Measurements from ENCODE around the gene PDILT. TPM values are rescaled to one million over a fixed set of nuclear protein-coding genes. Genes with fewer than 3 reads are reported as not detected.

The PDILT gene
- total RNA-seq, 2 donors from 2014 or later, result not detected

DNA sequence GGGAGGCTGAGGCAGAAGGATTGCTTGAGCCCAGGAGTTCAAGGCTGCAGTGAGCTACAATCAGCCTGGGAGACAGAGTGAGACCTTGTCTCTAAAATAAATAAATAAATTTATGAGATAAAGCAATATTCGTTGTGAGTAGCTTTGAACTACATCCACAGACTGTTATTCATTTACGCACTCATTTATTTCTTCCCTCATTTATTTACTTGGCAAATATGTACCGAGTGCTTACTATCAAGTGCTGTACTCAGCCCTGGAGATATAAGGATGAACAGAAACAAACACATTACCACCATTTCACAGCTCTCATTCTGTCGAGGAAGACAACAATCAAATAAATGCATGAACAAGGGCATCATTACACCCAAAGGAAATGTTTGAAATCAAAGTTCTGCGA is 27.4 kb downstream of the PDILT start:
- Mint-ChIP-seq H3K27me3 (ENCODE audit: low read depth) (peaks cover 19% of the 10 kb centered on the region), H3K36me3 (ENCODE audit: insufficient read depth in 2 of 2) (no peaks in the 10 kb centered on the region), H3K27ac (no peak overlapping the region), H3K9me3 (peaks cover 0 to 2% of the 10 kb centered on the region in 2 donors), H3K4me3 (no peak overlapping the region), H3K4me1 (ENCODE audit: low read depth) (no peaks in the 10 kb centered on the region)
- DNase-seq, result no peak
- ATAC-seq (replicated peaks in 1 of 2), result no peak

DNA sequence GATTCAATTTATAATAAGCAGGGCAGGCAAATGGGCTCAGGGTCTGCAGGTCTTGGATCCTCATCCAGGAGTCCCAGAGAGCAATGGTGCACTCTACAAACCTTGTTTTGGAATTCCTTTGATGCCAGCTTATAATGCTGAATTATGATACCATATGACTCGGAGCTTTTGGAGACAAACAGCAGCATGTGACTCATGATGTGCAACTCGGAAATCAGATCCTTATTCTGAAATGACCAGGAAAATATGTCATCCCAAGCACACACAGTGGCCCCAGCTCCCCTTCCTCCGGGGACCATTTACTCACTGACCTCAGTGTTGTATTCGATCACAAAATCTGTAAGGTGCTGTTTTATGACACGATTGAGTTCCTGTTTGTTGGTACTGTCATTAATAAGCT is 31.8 kb downstream of the PDILT start:
- DNase-seq, result no peak
- no peaks in the 10 kb centered on the region for H3K4me1 Mint-ChIP-seq (ENCODE audit: low read depth)
- H3K27me3 Mint-ChIP-seq (ENCODE audit: low read depth), result peaks cover 25% of the 10 kb centered on the region
- no peak overlapping the region for H3K27ac Mint-ChIP-seq
- no peaks in the 10 kb centered on the region for H3K36me3 Mint-ChIP-seq (ENCODE audit: insufficient read depth in 2 of 2)
- peaks cover 0 to 2% of the 10 kb centered on the region in 2 donors for H3K9me3 Mint-ChIP-seq
- no peak overlapping the region for H3K4me3 Mint-ChIP-seq
- no peak for ATAC-seq (replicated peaks in 1 of 2)

DNA sequence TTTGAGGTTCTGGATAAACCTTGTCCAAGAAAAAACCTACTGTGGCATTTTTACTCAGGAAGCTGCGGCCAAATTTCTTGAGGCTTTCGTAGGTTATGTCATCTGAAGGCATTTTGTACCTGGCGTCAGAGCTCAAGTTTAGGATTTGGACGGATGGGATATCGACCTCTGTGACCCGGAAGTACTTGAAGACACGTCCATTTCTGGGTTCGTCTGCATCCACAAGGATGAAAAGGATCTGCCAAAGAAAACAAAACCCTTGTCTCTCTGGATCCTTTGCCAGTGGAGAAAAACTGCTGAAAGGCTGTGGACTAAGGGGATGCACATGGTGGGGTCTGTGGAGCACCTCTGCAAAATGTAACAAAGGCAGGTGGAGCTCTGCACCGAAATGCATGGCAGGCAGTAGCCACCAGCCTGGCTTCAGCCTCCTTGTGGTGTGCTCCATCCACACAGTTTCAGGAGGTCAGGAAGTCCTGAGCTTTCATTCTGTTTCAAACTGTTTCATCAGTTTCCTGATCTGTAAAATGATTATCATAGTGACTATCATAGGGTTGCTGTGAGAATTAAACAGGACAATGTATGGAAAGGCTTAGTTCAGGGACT is 35.0 kb downstream of the PDILT start:
- Mint-ChIP-seq H3K4me3 (no peak overlapping the region), H3K36me3 (ENCODE audit: insufficient read depth in 2 of 2) (no peaks in the 10 kb centered on the region), H3K9me3 (peaks cover 0 to 2% of the 10 kb centered on the region in 2 donors), H3K4me1 (ENCODE audit: low read depth) (no peaks in the 10 kb centered on the region), H3K27me3 (ENCODE audit: low read depth) (peaks cover 26% of the 10 kb centered on the region), H3K27ac (no peak overlapping the region)
- DNase-seq, result no peak
- ATAC-seq (replicated peaks in 1 of 2), result no peak

DNA sequence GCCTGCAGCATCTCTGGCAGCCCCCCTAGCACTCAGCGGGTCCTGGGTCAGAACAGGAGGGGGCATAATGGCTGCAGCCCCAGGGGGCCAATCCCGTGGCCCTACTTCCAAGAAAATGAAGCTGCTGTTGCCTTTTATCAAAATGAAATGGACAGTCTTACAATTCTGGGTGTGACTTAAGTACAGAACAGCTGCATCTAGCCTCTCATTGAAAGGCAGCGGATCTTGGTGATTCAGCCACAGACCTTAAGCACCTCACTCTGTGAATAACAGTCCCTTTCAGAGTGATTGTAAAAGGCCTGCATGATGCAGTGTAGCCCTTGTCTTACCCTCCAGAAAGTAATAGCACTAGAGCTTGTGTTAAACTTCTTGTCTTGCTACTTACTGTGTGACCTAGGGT is 40.5 kb downstream of the PDILT start:
- Mint-ChIP-seq H3K9me3 (no peaks in the 10 kb centered on the region), H3K4me3 (no peak overlapping the region), H3K27me3 (ENCODE audit: low read depth) (peaks cover 23% of the 10 kb centered on the region), H3K27ac (no peak overlapping the region), H3K4me1 (ENCODE audit: low read depth) (no peaks in the 10 kb centered on the region), H3K36me3 (ENCODE audit: insufficient read depth in 2 of 2) (no peaks in the 10 kb centered on the region)
- no peak for DNase-seq
- ATAC-seq (replicated peaks in 1 of 2), result no peak

DNA sequence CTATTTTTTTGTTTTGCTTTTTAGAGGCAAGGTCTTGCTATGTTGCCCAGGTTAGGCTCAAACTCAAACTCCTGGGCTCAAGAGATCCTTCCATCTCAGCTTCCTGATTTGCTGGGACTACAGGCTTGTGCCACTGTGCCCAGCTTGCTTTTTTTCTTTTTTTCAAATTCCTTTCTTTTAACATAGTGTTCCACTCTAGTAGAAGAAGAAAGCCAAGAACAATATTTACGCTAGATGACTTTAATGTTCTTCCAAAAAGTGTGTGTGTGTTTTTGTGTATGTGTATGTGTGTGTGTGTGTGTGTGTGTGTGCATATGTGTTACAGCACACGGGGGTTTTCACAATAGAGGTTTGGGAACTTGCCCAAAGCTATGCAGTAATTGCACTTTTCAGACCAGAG is 41.3 kb downstream of the PDILT start:
- ATAC-seq (replicated peaks in 1 of 2), result no peak
- peaks cover 22% of the 10 kb centered on the region for H3K27me3 Mint-ChIP-seq (ENCODE audit: low read depth)
- no peak for DNase-seq
- H3K4me3 Mint-ChIP-seq, result no peak overlapping the region
- no peaks in the 10 kb centered on the region for H3K9me3 Mint-ChIP-seq
- H3K36me3 Mint-ChIP-seq (ENCODE audit: insufficient read depth in 2 of 2), result no peaks in the 10 kb centered on the region
- H3K27ac Mint-ChIP-seq, result no peak overlapping the region
- no peaks in the 10 kb centered on the region for H3K4me1 Mint-ChIP-seq (ENCODE audit: low read depth)

DNA sequence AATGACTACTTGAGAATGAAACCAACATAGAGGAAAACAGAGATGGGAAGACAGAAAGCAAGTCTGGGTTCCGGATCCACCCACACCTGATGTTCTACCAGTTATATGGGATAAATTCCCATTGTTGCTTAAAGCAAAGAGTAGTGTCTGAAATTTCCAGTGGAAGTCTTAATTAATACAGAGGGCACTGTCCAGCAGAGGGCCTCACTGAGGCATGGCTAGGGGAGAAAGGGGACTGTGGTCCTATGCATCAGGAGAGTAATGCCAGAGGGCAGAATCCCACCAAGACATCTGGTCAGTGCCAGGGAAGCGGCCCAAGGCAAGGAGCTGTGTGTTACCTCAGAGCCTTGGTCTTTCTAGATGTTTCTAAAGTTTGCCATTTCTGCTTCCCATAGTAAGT is 44.5 kb downstream of the PDILT start:
- peak in 1 of 2 donors; percentile 4 for DNase-seq
- no peaks in the 10 kb centered on the region for H3K9me3 Mint-ChIP-seq
- no peak for ATAC-seq (replicated peaks in 1 of 2)
- H3K4me1 Mint-ChIP-seq (ENCODE audit: low read depth), result no peaks in the 10 kb centered on the region
- H3K27me3 Mint-ChIP-seq (ENCODE audit: low read depth), result peaks cover 24% of the 10 kb centered on the region
- H3K27ac Mint-ChIP-seq, result no peak overlapping the region
- no peaks in the 10 kb centered on the region for H3K36me3 Mint-ChIP-seq (ENCODE audit: insufficient read depth in 2 of 2)
- H3K4me3 Mint-ChIP-seq, result no peak overlapping the region

DNA sequence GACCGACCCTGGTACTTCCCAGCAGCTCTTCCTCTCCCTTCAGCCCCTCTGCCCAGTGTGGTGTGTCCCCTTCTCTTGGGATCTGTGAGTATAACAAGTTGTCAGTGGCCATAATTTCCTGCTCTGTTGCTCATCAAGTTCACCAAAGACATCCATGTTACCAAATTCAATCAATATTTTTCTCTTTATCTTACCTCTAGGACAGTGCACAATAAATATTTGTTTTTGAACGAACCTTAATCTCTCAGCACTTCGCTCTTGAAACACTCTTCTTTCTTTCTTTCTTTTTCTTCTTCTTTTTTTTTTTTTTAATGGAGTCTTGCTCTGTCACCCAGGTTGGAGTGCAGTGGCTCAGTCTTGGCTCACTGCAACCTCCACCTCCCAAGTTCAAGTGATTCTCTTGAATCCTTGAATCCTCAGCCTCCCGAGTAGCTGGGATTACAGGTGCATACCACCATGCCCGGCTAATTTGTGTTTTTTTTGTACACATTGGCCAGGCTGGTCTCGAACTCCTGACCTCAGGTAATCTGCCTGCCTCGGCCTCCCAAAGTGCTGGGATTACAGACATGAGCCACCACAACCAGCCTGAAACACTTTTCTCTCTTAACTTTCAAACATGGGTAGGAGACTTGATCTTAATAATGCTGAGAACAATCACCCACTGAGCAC is 49.3 kb downstream of the PDILT start:
- Mint-ChIP-seq H3K27ac (no peak overlapping the region), H3K4me3 (no peak overlapping the region), H3K27me3 (ENCODE audit: low read depth) (peaks cover 24% of the 10 kb centered on the region), H3K4me1 (ENCODE audit: low read depth) (no peaks in the 10 kb centered on the region), H3K9me3 (no peaks in the 10 kb centered on the region), H3K36me3 (ENCODE audit: insufficient read depth in 2 of 2) (no peaks in the 10 kb centered on the region)
- no peak for DNase-seq
- no peak for ATAC-seq (replicated peaks in 1 of 2)

DNA sequence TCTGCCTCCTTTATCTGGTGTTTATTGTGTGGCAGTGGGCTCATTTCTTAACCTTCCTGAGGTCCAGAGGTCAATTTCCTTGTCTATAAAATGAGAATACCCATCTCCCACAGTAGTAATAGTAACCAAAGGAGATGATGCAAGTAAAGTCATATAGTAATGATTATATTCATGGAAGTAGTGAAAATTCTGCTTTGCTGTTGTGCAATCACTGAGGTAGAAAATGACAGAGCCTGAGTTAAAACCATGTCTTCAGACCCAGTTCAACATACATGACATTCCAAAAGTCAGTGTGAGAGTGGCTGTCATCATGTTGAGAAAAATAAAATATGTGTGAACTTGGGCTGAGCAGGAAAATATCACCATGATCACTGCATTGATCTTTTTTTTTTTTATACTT is 51.2 kb downstream of the PDILT start:
- H3K27me3 Mint-ChIP-seq (ENCODE audit: low read depth), result peaks cover 24% of the 10 kb centered on the region
- ATAC-seq (replicated peaks in 1 of 2), result no peak

DNA sequence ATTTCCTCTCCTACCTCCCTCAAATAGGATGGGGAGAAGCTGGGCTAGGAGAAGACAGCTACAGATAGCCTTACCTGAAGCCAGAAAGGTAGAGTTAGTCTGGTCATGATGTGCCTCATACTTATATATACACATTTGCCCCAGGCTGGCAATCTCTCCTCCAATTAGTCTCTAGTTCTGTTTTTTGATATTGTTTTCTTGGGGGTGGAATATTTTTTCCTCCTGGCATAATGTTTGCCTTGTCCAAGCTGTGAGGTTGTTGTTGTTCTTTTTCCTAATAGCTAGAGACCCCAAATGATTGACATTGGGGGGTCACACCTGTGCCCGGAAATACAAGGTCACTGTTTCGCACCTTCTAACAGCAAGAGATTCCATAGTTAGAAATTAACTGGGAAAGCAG is 51.9 kb downstream of the PDILT start, which contains the start of gene UMOD:
UMOD (minus strand) TSS at position 101 of the 400 bp plus-strand sequence. CDS start 1,978 bp downstream, outside the sequence.
- DNase-seq (no peak), ATAC-seq (replicated peaks in 1 of 2) (no peak)
- Mint-ChIP-seq H3K27me3 (ENCODE audit: low read depth) (peaks cover 24% of the 10 kb centered on the region), H3K9me3 (no peaks in the 10 kb centered on the region), H3K27ac (no peak within 1 kb of the TSS), H3K4me3 (no peak within 1 kb of the TSS), H3K4me1 (ENCODE audit: low read depth) (no peaks in the 10 kb centered on the region), H3K36me3 (ENCODE audit: insufficient read depth in 2 of 2) (no peaks in the 10 kb centered on the region)

More for the DNA sequence above, 51.2 kb downstream of the PDILT start:
- H3K9me3 Mint-ChIP-seq, result no peaks in the 10 kb centered on the region
- H3K36me3 Mint-ChIP-seq (ENCODE audit: insufficient read depth in 2 of 2), result no peaks in the 10 kb centered on the region
- no peaks in the 10 kb centered on the region for H3K4me1 Mint-ChIP-seq (ENCODE audit: low read depth)
- no peak for DNase-seq
- no peak overlapping the region for H3K4me3 Mint-ChIP-seq
- no peak overlapping the region for H3K27ac Mint-ChIP-seq

DNA sequence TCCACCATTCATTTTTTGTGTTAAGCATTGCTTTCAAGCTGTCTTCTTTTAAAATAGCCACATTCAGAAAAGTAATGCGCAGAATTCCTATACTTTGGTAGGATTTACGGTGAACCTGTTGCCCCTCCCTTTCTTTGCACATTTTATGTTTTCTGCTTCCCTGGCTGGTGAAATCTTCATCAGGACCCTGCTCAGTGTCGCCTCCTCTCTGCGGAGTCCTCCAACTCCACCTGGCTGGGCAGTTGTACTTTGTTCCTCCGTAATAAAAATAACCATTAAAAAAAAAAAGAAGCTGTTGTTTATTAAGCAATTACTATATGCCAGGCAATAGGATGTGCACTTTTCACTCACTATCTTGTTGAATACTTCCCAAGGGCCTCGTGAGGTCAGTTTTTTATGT is 54.9 kb downstream of the PDILT start:
- ATAC-seq (replicated peaks in 1 of 2), result no peak
- H3K9me3 Mint-ChIP-seq, result no peaks in the 10 kb centered on the region
- no peak overlapping the region for H3K4me3 Mint-ChIP-seq
- no peaks in the 10 kb centered on the region for H3K4me1 Mint-ChIP-seq (ENCODE audit: low read depth)
- no peak for DNase-seq
- no peaks in the 10 kb centered on the region for H3K36me3 Mint-ChIP-seq (ENCODE audit: insufficient read depth in 2 of 2)
- H3K27me3 Mint-ChIP-seq (ENCODE audit: low read depth), result peaks cover 4% of the 10 kb centered on the region
- no peak overlapping the region for H3K27ac Mint-ChIP-seq

DNA sequence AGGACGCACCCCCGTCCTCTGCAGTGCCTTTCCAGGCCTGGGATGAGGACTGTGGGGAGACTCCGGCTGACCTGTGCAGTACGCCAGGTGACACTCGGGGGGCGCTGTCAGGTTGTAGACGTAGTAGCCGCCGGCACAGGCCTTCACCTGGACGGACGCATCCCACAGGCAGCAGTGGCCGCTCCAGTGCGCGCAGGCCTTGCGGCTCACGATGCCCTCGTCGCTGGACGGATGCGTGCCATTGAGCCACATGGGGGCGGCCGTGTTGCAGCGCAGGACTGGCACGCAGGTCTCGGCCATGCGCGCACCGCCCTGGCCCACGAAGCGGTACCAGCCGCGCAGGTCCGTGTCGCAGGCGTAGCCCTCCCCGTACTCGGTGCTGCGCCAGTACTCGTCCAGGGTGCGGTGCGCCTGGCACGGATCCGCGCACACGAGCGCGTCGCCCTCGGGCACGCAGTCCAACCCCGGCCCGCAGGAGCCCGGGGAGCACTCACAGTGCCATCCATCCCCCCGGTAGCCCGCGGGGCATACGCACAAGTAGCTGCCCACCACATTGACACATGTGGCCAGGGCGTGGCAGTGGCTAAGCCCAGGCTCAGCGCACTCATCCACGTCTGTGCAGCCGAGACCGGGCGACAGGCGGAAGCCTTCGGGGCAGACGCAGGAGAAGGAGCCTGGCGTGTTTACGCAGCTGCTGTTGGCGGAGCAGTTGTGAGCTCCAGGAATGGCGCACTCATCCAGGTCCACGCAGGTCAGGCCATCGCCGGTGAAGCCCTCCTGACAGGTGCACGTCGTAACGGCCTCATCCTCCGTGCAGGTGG is 56.0 kb downstream of the PDILT start:
- H3K4me1 Mint-ChIP-seq (ENCODE audit: low read depth), result no peaks in the 10 kb centered on the region
- peaks cover 4% of the 10 kb centered on the region for H3K27me3 Mint-ChIP-seq (ENCODE audit: low read depth)
- no peak for ATAC-seq (replicated peaks in 1 of 2)

DNA sequence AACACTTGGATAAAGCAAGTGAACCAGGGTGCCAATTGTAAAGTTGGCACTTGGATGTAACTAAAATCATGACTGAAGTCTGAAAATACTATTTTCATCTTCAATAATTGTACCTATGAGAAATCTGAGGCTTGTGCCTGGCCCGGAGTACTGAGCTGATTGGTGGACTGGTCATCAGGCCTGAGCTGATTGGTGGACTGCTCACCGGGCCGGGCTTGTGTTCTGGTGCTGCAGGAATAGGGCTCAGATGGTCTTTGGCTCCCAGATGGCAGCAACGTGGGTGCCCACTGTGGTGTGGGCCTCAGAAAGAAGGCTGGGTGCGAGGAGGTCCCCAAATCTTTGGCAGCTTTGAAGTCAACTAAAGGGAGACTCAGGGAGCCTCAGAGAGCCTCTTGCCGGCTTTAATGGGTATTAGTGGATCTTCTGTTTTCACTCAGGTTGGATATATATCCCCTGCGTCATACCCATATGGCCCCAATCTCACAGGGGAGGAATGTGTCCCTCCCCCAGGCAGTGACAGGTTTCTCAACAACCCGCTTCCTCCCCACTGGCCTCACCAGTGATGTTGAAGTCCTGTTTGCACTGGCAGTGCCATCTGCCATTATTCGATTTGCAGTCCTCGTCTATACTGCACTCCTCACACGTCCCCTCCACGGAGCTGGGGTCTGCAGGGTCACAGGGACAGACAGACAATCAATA is 56.7 kb downstream of the PDILT start:
- H3K4me1 Mint-ChIP-seq (ENCODE audit: low read depth), result no peaks in the 10 kb centered on the region
- peaks cover 2% of the 10 kb centered on the region for H3K27me3 Mint-ChIP-seq (ENCODE audit: low read depth)
- no peak for DNase-seq
- H3K27ac Mint-ChIP-seq, result no peak overlapping the region
- H3K36me3 Mint-ChIP-seq (ENCODE audit: insufficient read depth in 2 of 2), result no peaks in the 10 kb centered on the region
- no peaks in the 10 kb centered on the region for H3K9me3 Mint-ChIP-seq
- H3K4me3 Mint-ChIP-seq, result no peak overlapping the region
- ATAC-seq (replicated peaks in 1 of 2), result no peak

More for the DNA sequence above, 56.0 kb downstream of the PDILT start:
- H3K27ac Mint-ChIP-seq, result no peak overlapping the region
- H3K36me3 Mint-ChIP-seq (ENCODE audit: insufficient read depth in 2 of 2), result no peaks in the 10 kb centered on the region
- H3K9me3 Mint-ChIP-seq, result no peaks in the 10 kb centered on the region
- DNase-seq, result peak in 1 of 2 donors; percentile 1
- no peak overlapping the region for H3K4me3 Mint-ChIP-seq

DNA sequence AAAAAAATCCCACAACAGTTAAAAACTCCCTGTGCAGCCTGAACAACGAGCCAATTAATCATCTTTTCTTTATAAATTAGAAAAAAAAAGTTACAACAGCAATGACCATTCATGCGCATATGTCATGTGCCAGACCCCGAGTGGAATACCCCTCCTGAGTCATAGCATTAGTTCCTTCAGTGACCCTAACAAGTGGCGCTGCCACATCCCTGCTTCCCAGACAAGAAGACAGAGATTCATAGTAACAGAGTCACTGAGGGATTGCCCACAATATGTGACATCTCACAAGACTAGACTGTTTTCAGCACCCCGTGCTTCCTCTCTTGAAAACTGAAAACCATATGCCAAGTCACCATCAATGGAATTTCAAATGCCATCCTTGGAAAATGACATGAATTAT is 59.9 kb downstream of the PDILT start:
- ATAC-seq (replicated peaks in 1 of 2), result no peak
- DNase-seq, result no peak
- H3K4me3 Mint-ChIP-seq, result no peak overlapping the region
- no peaks in the 10 kb centered on the region for H3K4me1 Mint-ChIP-seq (ENCODE audit: low read depth)
- no peaks in the 10 kb centered on the region for H3K27me3 Mint-ChIP-seq (ENCODE audit: low read depth)
- no peaks in the 10 kb centered on the region for H3K9me3 Mint-ChIP-seq
- no peaks in the 10 kb centered on the region for H3K36me3 Mint-ChIP-seq (ENCODE audit: insufficient read depth in 2 of 2)
- H3K27ac Mint-ChIP-seq, result no peak overlapping the region
